Germinal center (tissue), 1 donor: Measurements from ENCODE around the gene CFHR2.

Experiments used
- DNase-seq: peaks from one replicate; pipeline ENCODE4 v3.0.0; 2012; ENCODE audit warnings: mixed read lengths, low spot score

Gene CFHR2

DNA sequence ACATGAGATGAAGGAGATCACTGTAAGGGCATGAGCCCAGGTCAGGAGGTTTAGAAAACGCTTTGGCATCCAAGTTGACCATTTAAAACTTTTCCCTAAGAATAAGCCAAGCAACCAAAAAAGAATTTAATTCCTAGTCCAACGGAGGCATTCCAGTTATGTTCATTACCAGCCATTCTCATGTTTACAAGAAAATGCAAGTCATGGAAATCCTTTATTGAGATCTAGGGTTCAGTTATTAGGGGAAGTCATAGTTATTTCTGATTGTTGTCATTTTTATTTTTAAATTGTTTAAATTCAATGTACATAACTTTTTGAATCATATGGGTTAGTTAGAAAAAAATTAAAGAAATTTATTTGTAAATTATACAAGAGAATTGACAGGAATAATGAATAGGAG is 58.3 kb downstream of the CFHR2 start:
- DNase-seq: no peak

- DNase-seq: no peak
Measured at GRCh38 chr1:197003132-197003531, 59.6 kb downstream of the CFHR2 start.

GRCh38 chr1:197008861-197009260 is 65.3 kb downstream of the CFHR2 start:
- no peak for DNase-seq
